IMR-90 (cell line): ENCODE measurements around the gene SMC4. TPM values are rescaled to one million over a fixed set of nuclear protein-coding genes. Genes with fewer than 3 reads are reported as not detected.

Source experiments
- ATAC-seq: fragments of 200-7000 bp; cut with Tn5 transposase; 2 replicates; pipeline ENCODE4 v1.9.1; 2020; ENCODE audit warnings: low read depth, mild to moderate bottlenecking, moderate library complexity
- BruUV-seq: library from RNA; stranded (reverse); fragments of 400-500 nt; replicated peaks from 2 replicates; lab custom pipeline; 2021; lab: Mats Ljungman, UMichigan
- CTCF ChIA-PET: fragments of 300-600 bp; formaldehyde crosslinking; extraction: SDS; loops from one replicate; lab custom pipeline; 2021; ENCODE audit warnings: antibody characterized with exemption; lab: Yijun Ruan, JAX
- POLR2A ChIA-PET: fragments of 300-600 bp; sonication (Branson Sonifier 250); formaldehyde crosslinking; loops from one replicate; lab custom pipeline; 2022; ENCODE audit warnings: antibody characterized with exemption; ENCODE audit not compliant: unreplicated experiment; lab: Charles Lee
- DNase-seq: peaks from one replicate; pipeline ENCODE4 v3.0.0; 2013
- H2AFZ ChIP-seq: replicated peaks from 2 replicates; pipeline ENCODE3; 2013; ENCODE audit warnings: low read length, mild to moderate bottlenecking; ENCODE audit not compliant: poor library complexity
- H2AK5ac ChIP-seq: 2 replicates; pipeline ENCODE4 v1.6.1; 2013; ENCODE audit warnings: low read depth, low read length, inconsistent platforms
- H2AK9ac ChIP-seq: replicated peaks from 2 replicates; pipeline ENCODE3; 2013; ENCODE audit warnings: mild to moderate bottlenecking, low read depth, low read length, moderate library complexity; ENCODE audit not compliant: poor library complexity
- H2BK120ac ChIP-seq: 2 replicates; pipeline ENCODE4 v1.6.1; 2013; ENCODE audit warnings: low read depth, low read length, inconsistent platforms
- H2BK15ac ChIP-seq: 3 replicates; pipeline ENCODE4 v1.6.1; 2013; ENCODE audit warnings: low read depth, low read length, inconsistent platforms
- H2BK20ac ChIP-seq: 2 replicates; pipeline ENCODE4 v1.6.1; 2013; ENCODE audit warnings: low read depth, mild to moderate bottlenecking, inconsistent platforms, low read length, moderate library complexity
- H2BK5ac ChIP-seq: 2 replicates; pipeline ENCODE4 v1.6.1; 2013; ENCODE audit warnings: mild to moderate bottlenecking, low read depth, low read length, inconsistent platforms; ENCODE audit not compliant: poor library complexity, severe bottlenecking
- H3K14ac ChIP-seq: replicated peaks from 2 replicates; pipeline ENCODE4 v1.6.1; 2013; ENCODE audit warnings: low read depth, low read length, inconsistent platforms
- H3K18ac ChIP-seq: 2 replicates; pipeline ENCODE4 v1.6.1; 2013; ENCODE audit warnings: low read depth, low read length, control low read depth
- H3K23ac ChIP-seq: 2 replicates; pipeline ENCODE4 v1.6.1; 2013; ENCODE audit warnings: low read depth, low read length, inconsistent platforms
- H3K27ac ChIP-seq: 2 replicates; pipeline ENCODE4 v1.5.1; 2013; ENCODE audit warnings: mild to moderate bottlenecking, control low read depth, low read length; ENCODE audit not compliant: insufficient read depth
- H3K27me3 ChIP-seq: 2 replicates; pipeline ENCODE4 v1.6.1; 2013; ENCODE audit warnings: low read length; ENCODE audit not compliant: control insufficient read depth, insufficient read depth
- H3K36me3 ChIP-seq: 2 replicates; pipeline ENCODE4 v1.6.1; 2013; ENCODE audit warnings: low read length, mixed read lengths; ENCODE audit not compliant: control insufficient read depth, insufficient read depth
- H3K4ac ChIP-seq: 2 replicates; pipeline ENCODE4 v1.6.1; 2013; ENCODE audit warnings: low read depth, low read length, inconsistent platforms
- H3K4me1 ChIP-seq: 2 replicates; pipeline ENCODE4 v1.6.1; 2013; ENCODE audit warnings: low read length, mixed read lengths; ENCODE audit not compliant: control insufficient read depth, insufficient read depth
- H3K4me2 ChIP-seq: 2 replicates; pipeline ENCODE4 v1.6.1; 2013; ENCODE audit warnings: low read depth, mild to moderate bottlenecking, control low read depth, low read length, moderate library complexity
- H3K4me3 ChIP-seq: 2 replicates; pipeline ENCODE4 v1.5.1; 2013; ENCODE audit warnings: low read depth, mild to moderate bottlenecking, control low read depth, low read length, moderate library complexity; ENCODE audit not compliant: insufficient read depth
- H3K56ac ChIP-seq: 2 replicates; pipeline ENCODE4 v1.6.1; 2013; ENCODE audit warnings: low read length, inconsistent platforms; ENCODE audit not compliant: insufficient read depth; ENCODE audit errors: extremely low read depth
- H3K79me1 ChIP-seq, 2 experiments: 2 replicates each; pipeline ENCODE4 v1.6.1; 2013; ENCODE audit warnings: low read length in 2 of 2, inconsistent platforms in 1 of 2, low read depth in 1 of 2
- H3K9ac ChIP-seq: 2 replicates; pipeline ENCODE4 v1.6.1; 2013; ENCODE audit warnings: low read depth, low read length, control low read depth
- H3K9me1 ChIP-seq: 2 replicates; pipeline ENCODE4 v1.6.1; 2013; ENCODE audit warnings: low read length, inconsistent platforms; ENCODE audit not compliant: insufficient read depth
- H3K9me3 ChIP-seq: 2 replicates; pipeline ENCODE4 v1.6.1; 2013; ENCODE audit warnings: low read length; ENCODE audit not compliant: control insufficient read depth, insufficient read depth
- H4K20me1 ChIP-seq: 2 replicates; pipeline ENCODE4 v1.6.1; 2013; ENCODE audit warnings: low read length, inconsistent platforms; ENCODE audit not compliant: insufficient read depth
- H4K5ac ChIP-seq: 2 replicates; pipeline ENCODE4 v1.6.1; 2013; ENCODE audit warnings: mild to moderate bottlenecking, low read depth, low read length, control low read depth
- H4K8ac ChIP-seq, 2 experiments: 2 replicates each; pipeline ENCODE4 v1.6.1; 2013; ENCODE audit warnings: low read depth in 2 of 2, low read length in 2 of 2, control low read depth in 1 of 2, inconsistent platforms in 1 of 2
- H4K91ac ChIP-seq: 2 replicates; pipeline ENCODE4 v1.6.1; 2013; ENCODE audit warnings: low read depth, low read length, inconsistent platforms; ENCODE audit not compliant: insufficient read depth
- CHD1 ChIP-seq: IDR thresholded peaks from 2 replicates; pipeline ENCODE4 v1.6.1; 2012; ENCODE audit warnings: low read depth, low read length, improper control_type of control experiment
- MAZ ChIP-seq: IDR thresholded peaks from 2 replicates; pipeline ENCODE4 v1.6.1; 2012; ENCODE audit warnings: low read depth, mild to moderate bottlenecking, low read length, improper control_type of control experiment, moderate library complexity, borderline replicate concordance
- POLR2A ChIP-seq: IDR thresholded peaks from 2 replicates; pipeline ENCODE4 v1.6.1; 2012; ENCODE audit warnings: mild to moderate bottlenecking, low read depth, low read length
- RCOR1 ChIP-seq: IDR thresholded peaks from 2 replicates; pipeline ENCODE4 v1.6.1; 2012; ENCODE audit warnings: mild to moderate bottlenecking, low read length, improper control_type of control experiment; ENCODE audit not compliant: insufficient replicate concordance
- WGBS, 2 experiments: methylation state at CpG; one replicate each; pipeline versions ENCODE4 v1.1.5 to v1.1.7; 2013; ENCODE audit warnings: missing lambda C conversion rate in 2 of 2; ENCODE audit not compliant: insufficient read length in 1 of 2; ENCODE audit errors: extremely low coverage in 2 of 2; 5-methylcytosine and 5-hydroxymethylcytosine counted together
- dilution Hi-C: fragments of 300-500 bp; cut with HindIII; formaldehyde crosslinking; loops from one replicate; pipeline ENCODE4 v1.14.3; 2018; ENCODE audit warnings: low sequenced_read_pairs; ENCODE audit not compliant: unreplicated experiment
- in situ Hi-C: fragments of 300-500 bp; cut with MboI; formaldehyde crosslinking; loops from 3 replicates; pipeline ENCODE4 v1.14.3; 2019; ENCODE audit warnings: low sequenced_read_pairs, inconsistent platforms, mixed read lengths
- intact Hi-C: fragments of 100-400 bp; cut with micrococcal nuclease; formaldehyde crosslinking; loops from 2 replicates; pipeline ENCODE4 v1.10.0; 2022
- polyA plus RNA-seq, 3 experiments: library from polyadenylated mRNA; depleted of rRNA; stranded (reverse); fragments of >200 nt; gene quantifications; 2 replicates each; pipeline ENCODE4 v1.2.3, GENCODE V29; 2012; ENCODE audit warnings: low replicate concordance in 1 of 3
- total RNA-seq: library from RNA; depleted of rRNA; stranded (reverse); fragments of >200 nt; gene quantifications from 2 replicates; pipeline ENCODE4 v1.2.3, GENCODE V29; 2012
- TF ChIP-seq, protein P1 (sequence below): fragments of 150-350 bp; IDR thresholded peaks from 2 replicates; pipeline ENCODE4 v1.6.1; 2016; ENCODE audit warnings: low read depth, mild to moderate bottlenecking, low read length, moderate library complexity, borderline replicate concordance

Gene SMC4
- total and polyA plus RNA-seq, 2 of the 4 experiments (the other 2 are of a cell fraction), result 48.8 to 50.1 TPM

DNA sequence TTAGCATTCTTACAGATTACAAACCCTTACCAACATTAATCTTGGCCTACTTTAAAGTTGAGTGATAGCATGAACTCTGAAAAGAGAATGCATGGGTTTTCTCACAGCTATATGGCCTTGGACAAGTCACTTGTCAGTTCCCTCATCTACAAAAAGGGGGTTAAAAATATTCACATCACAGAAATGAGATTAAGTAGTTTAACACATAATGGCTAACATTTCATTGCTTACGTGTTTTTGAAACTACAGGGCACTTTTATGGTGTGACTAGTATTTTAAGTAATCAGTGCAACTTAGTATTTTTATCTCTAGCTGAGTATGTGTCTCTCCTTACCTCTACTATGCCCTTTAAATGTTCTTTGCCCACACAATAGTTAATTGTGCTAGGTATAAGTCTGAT, 36.3 kb downstream of the SMC4 start:
- H2BK5ac ChIP-seq, result no peak overlapping the region
- TF ChIP-seq MAZ (no peak), CHD1 (no peak), RCOR1 (no peak), POLR2A (no peak)
- TF ChIP-seq, protein P1, sequence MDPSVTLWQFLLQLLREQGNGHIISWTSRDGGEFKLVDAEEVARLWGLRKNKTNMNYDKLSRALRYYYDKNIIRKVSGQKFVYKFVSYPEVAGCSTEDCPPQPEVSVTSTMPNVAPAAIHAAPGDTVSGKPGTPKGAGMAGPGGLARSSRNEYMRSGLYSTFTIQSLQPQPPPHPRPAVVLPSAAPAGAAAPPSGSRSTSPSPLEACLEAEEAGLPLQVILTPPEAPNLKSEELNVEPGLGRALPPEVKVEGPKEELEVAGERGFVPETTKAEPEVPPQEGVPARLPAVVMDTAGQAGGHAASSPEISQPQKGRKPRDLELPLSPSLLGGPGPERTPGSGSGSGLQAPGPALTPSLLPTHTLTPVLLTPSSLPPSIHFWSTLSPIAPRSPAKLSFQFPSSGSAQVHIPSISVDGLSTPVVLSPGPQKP, result no peak
- H2AFZ ChIP-seq, result no peak overlapping the region
- H3K23ac ChIP-seq, result no peak overlapping the region
- H2AK9ac ChIP-seq, result no peak overlapping the region
- H2BK15ac ChIP-seq, result no peak overlapping the region
- in situ Hi-C loops, result no loop called here
- H3K9ac ChIP-seq, result no peak overlapping the region
- no peak overlapping the region for H3K4me3 ChIP-seq
- intact Hi-C loops, result no loop called here
- ATAC-seq (no peak), DNase-seq (no peak)
- H3K18ac ChIP-seq, result no peak overlapping the region
- no peak overlapping the region for H3K56ac ChIP-seq
- no peak overlapping the region for H2BK20ac ChIP-seq
- no peak overlapping the region for H4K8ac ChIP-seq
- peaks cover 14% of the 10 kb centered on the region for H3K36me3 ChIP-seq
- peaks cover 7 to 29% of the 10 kb centered on the region in 2 experiments for H3K79me1 ChIP-seq
- H3K27me3 ChIP-seq, result no peaks in the 10 kb centered on the region
- H3K14ac ChIP-seq, result no peak overlapping the region
- H2BK120ac ChIP-seq, result no peak overlapping the region
- POLR2A ChIA-PET, result no interaction called here
- CTCF ChIA-PET, result no interaction called here
- no peak overlapping the region for H3K4ac ChIP-seq
- H3K27ac ChIP-seq, result no peak overlapping the region
- H3K4me2 ChIP-seq, result no peak overlapping the region
- H4K5ac ChIP-seq, result no peak overlapping the region
- H4K91ac ChIP-seq, result no peak overlapping the region
- no peaks in the 10 kb centered on the region for H3K9me1 ChIP-seq
- H4K20me1 ChIP-seq, result peaks cover 6% of the 10 kb centered on the region; the same call in 1 of the 2 replicates
- no peaks in the 10 kb centered on the region for H3K9me3 ChIP-seq
- H2AK5ac ChIP-seq, result no peak overlapping the region
- WGBS, 2 experiments, result no CpG with 5 or more reads among the region's 1 CpG
- H3K4me1 ChIP-seq, result peaks cover 4% of the 10 kb centered on the region; the same call in 1 of the 2 replicates
- dilution Hi-C loops, result no loop called here
- BruUV-seq, result no TSS peak
